Activated CD8-positive, alpha-beta memory T cell treated with anti-CD3 and anti-CD28 coated beads for 1 hour (primary cell): ENCODE data around the gene HOXD10.

Experiments used
- DNase-seq, 2 donors: peaks; one replicate each; pipeline ENCODE4 v3.0.0-alpha.2; 2020; ENCODE audit warnings: low read depth in 1 of 2; ENCODE audit errors: extremely low read depth in 1 of 2

The HOXD10 gene

GRCh38 chr2:176160986-176161824, 44.6 kb downstream of the HOXD10 start:
- no peak for DNase-seq

GRCh38 chr2:176161825-176162626, 45.4 kb downstream of the HOXD10 start:
- DNase-seq, result no peak

- no peak for DNase-seq
Observed at GRCh38 chr2:176162911-176163671, 46.5 kb downstream of the HOXD10 start.

- no peak for DNase-seq
Observed at GRCh38 chr2:176163672-176164056, 47.1 kb downstream of the HOXD10 start.

- no peak for DNase-seq
Observed at GRCh38 chr2:176164201-176164600, 47.6 kb downstream of the HOXD10 start.

- DNase-seq, result no peak
Observed at GRCh38 chr2:176164611-176165369, 48.2 kb downstream of the HOXD10 start.

- no peak for DNase-seq
Observed at GRCh38 chr2:176165370-176166050, 48.9 kb downstream of the HOXD10 start.

- DNase-seq, result no peak
Observed at GRCh38 chr2:176166272-176166671, 49.7 kb downstream of the HOXD10 start.

- DNase-seq, result no peak
Observed at GRCh38 chr2:176167398-176167797, 50.8 kb downstream of the HOXD10 start.

- DNase-seq, result no peak
Observed at GRCh38 chr2:176169181-176169580, 52.6 kb downstream of the HOXD10 start.
